HG03354 (cell line): ENCODE data around the gene XRCC6.
"Not testable (repeated sequence)": the region's sequence is repeated elsewhere in the genome, so short reads cannot be mapped to it uniquely, and the experiment has no call there.

Experiments
- ATAC-seq: cut with Tn5 transposase; IDR thresholded peaks from one replicate; pipeline ENCODE4 v1.9.1; 2021; ENCODE audit warnings: mild to moderate bottlenecking; ENCODE audit not compliant: unreplicated experiment, poor library complexity, severe bottlenecking

Gene XRCC6

DNA sequence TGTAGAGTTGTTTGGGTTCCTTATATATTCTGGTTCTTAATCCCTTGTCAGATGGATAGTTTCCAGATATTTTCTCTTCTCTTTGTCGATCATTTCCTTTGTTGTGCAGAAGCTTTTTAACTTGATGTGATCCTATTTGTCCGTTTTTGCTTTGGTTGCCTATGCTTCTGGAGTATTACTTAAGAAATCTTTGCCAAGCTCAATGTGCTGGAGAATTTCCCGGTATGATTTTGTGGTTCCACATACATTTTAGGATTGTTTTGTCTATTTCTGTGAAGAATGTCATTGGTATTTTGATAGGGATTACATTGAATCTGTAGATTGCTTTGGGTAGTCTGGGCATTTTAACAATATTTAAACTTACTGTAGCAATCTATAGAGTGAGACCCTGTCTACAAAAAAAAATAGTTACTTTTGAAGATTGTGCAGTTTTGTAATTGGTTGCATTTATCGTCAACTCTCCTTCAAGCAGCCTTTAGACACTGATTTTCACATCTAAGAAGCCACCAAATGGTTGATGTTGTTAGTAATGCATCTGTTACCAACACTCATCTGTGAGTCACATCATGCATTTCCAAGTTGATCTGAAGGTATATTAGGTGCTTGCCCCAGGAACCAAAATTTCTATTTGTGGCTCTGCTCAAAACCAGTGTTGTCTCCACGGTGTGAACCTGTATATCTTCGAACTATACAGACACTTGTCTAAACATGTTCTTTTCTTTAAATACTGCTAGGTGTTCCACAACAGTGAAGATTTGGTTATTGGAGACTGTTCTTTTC, 21.4 kb downstream of the XRCC6 start:
- no peak for ATAC-seq

DNA sequence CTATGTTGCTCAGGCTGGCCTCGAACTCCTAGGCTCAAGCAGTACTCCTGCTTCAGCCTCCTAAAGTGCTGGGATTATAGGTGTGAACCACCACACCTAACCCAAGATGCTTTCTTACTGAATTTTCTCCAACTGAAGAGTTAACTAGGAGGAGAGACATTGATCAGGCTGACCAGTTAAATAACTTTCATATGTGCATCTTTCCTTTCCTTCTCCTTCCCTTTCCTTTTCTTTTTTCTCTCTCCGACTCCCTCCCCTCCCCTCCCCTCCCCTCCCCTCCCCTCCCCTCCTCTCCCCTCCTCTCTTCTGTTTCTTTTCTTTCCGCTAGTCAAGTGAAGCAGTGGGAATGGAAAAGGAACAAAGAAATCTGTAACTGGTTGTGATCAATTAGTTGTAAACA, 26.7 kb downstream of the XRCC6 start:
- ATAC-seq = no peak

DNA sequence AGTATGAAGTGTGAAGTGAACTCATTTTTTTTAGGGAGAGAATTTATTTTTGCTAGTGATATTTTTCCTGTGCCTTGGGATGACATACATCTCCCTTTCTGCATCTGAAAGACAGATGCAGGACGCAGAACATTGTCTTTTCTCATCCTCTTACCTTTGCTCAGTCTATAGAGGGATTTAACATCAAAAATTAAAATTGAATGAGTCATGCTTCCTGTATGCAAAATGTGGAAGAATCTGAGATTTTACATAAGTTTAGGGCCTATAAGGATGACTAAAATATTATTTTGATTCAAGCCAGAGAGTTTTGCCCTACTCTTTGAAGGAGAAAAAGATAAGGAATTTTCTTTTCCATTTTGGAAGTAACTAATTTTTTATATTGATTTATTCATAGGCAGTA, 27.3 kb downstream of the XRCC6 start:
- ATAC-seq = no peak

GRCh38 chr22:41650229-41650628, 29.1 kb downstream of the XRCC6 start:
- ATAC-seq = no peak

GRCh38 chr22:41650821-41651220, 29.7 kb downstream of the XRCC6 start:
- ATAC-seq = no peak

GRCh38 chr22:41654322-41654721, 33.2 kb downstream of the XRCC6 start:
- no peak for ATAC-seq

- no peak for ATAC-seq
These were observed 35.5 kb downstream of the XRCC6 start for GRCh38 chr22:41656556-41656955.

DNA sequence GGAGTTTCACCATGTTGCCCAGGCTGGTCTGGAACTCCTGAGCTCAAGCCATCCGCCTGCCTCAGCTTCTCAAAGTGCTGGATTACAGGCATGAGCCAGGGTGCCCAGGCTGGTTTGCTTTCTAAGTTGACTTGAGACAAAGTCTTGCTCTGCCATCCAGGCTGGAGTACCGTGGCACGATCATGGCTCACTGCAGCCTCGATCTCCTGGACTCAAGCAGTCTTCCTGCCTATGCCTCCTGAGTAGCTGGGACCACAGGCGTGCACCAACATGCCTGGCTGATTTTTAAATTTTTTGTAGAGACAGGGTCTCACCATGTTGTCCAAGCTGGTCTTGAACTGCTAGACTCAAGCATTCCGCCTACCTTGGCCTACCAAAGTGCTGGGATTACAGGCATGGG, 36.6 kb downstream of the XRCC6 start:
- ATAC-seq = no peak

GRCh38 chr22:41658869-41659268, 37.8 kb downstream of the XRCC6 start:
- ATAC-seq = no peak

GRCh38 chr22:41659941-41660340, 38.8 kb downstream of the XRCC6 start:
- no peak for ATAC-seq

DNA sequence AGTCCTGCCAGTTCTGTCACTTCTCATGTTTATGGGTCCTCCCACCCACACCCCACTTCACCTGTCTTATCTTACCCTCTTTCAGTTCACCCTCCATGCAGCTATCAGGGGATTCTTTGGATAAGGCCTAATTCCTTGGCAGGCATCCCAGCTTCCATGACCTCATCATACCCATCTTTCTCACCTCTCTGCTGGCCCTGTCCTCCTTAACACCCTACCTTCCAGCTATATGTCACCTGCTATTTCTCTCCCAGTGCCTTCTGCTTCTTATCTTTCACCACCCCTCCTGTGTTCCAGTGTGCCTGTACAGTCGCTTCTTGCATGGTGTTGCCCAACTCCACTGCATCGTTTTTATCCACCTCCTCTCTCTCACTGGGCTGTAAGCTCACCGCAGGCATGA, 39.3 kb downstream of the XRCC6 start:
- no peak for ATAC-seq

- no peak for ATAC-seq
These were observed 40.0 kb downstream of the XRCC6 start for GRCh38 chr22:41661088-41661487.

GRCh38 chr22:41661713-41662112, 40.6 kb downstream of the XRCC6 start:
- no peak for ATAC-seq

GRCh38 chr22:41663594-41663993, 42.5 kb downstream of the XRCC6 start:
- ATAC-seq = not testable (repeated sequence)

- no peak for ATAC-seq
These were observed 43.4 kb downstream of the XRCC6 start for GRCh38 chr22:41664490-41664889.

DNA sequence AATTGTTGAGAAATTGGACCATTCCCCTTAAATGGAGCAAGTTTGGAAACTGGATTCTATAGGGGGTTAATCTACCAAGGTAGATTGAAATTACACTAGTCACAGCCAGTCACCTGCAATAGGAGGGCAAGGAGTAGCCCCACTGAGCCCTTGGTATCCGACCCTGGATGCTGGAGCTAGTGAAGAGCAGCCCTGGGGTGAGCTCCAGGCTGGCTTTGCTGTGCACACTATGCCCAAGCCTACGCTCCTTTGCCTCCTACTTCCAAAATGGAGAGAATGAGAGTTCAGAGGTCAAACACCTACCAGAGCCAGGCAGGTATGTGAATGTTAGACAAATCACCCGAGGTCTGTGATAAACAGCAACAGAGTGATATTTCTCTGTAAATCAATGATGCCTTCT, 43.9 kb downstream of the XRCC6 start:
- ATAC-seq = no peak

DNA sequence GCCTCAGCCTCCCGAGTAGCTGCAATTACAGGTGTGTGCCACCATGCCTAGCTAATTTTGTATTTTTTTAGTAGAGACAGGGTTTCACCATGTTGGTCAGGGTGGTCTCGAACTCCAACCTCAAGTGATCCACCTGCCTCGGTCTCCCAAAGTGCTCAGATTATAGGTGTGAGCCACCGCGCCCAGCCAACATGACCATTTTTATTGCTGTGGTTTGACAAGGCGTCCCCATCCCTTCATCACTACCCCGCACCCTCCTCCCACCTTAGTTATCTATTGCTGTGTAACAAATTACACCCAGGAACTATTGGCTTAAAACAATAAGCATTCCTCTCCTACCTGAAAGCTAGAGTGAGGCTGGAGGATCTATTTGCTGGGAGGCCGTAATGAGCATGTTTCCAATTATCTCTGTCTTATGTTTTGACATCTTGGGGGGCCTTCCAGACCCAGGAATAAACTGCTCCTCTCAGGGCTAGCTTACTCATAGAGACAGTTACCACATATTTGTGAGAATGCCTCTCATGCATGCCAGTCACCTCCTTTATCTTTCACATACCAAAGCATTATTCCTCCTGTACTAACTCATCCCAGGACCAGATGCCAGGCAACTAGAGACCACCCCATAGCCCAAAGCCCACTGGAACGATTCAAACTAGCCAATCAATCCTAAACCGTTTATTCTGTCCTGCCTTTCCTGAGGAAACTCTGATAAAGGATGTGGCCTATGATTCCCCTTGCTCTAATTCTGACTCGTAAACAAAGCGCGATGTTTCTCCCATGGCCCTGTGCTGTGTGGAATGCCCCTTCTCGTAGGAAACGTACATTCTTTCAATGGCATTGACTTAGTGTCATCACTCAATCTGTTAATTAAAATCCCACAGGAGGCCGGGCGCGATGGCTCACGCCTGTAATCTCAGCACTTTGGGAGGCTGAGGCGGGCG, 48.1 kb downstream of the XRCC6 start:
- ATAC-seq = no peak

DNA sequence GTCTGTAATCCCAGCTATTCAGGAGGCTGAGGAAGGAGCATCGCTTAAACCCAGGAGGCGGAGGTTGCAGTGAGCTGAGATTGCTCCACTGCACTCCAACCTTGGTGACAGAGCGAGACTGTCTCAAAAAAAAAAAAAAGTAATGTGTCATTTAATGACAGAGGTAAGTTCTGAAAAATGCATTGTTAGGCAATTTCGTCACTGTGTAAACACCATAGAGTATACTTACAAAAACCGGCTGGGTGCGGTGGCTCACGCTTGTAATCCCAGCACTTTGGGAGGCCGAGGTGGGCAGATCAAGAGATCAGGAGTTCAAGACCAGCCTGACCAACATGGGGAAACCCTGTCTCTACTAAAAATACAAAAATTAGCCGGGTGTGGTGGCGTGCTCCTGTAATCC, 51.0 kb downstream of the XRCC6 start:
- ATAC-seq = not testable (repeated sequence)

GRCh38 chr22:41672780-41673509, 51.9 kb downstream of the XRCC6 start:
- no peak for ATAC-seq

- ATAC-seq = no peak
These were observed 53.8 kb downstream of the XRCC6 start for GRCh38 chr22:41674846-41675340.
